Measurements from ENCODE around the gene SRC.
"Not testable (repeated sequence)": the region's sequence is repeated elsewhere in the genome, so short reads cannot be mapped to it uniquely, and the experiment has no call there.

Gene SRC

DNA sequence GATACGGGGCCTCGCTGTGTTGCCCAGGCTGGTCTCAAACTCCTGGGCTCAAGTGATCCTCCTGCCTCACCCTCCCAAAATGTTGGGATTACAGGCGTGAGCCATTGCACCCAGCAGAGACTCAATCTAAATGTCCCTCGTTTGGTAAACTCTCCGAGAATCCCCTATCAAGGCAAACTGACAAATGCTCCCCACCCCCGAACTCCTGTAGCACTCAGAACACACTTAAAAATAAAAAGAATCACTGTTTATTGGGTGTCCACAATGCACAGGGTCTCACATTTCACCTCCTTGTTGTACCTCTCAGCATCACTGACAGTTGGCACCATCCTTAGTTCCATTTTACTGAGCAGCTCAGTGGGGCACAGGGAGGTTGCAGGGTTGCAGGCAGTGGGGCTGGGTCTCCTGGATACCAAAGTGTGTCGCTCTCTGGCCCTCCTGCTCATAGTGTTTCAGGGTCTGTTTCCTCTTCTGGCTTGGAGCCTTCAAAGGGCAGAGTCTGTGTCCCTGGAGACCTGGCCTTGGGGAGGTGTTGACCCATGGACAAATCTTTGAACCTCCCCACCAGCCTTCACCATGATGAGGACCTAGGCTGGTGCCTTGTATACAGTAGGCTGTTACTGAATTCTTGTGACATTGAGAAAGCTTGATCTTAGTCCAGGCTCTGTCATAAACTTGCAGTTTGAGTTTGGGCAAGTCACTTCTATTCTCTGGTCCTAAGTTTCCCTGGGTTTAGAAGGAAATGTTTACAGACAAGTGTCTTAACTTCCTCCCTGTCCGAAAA, 8.5 kb upstream of the SRC start:
- no peak for DNase-seq

- DNase-seq, result not testable (repeated sequence)
Measured at GRCh38 chr20:37338380-37338779, 7.6 kb upstream of the SRC start.

DNA sequence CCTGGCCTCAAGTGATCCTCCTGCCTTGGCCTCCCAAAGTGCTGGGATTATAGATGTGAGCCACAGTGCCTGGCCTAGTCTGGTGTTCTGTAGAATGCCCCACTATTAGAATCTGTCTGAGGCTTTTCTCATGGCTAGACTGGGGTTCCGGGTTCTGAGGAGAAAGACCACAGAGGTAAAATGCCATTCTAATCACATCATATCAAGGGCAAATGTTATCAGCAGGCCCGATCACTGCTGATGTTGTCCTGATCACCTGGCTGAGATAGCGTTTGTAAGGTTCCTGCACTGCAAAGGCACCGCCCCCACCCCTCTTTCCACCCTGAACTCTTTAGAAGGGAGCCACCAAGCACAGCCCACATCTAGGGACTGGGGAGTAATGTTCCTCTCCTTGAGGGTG, 6.7 kb upstream of the SRC start:
- DNase-seq, result no peak

DNA sequence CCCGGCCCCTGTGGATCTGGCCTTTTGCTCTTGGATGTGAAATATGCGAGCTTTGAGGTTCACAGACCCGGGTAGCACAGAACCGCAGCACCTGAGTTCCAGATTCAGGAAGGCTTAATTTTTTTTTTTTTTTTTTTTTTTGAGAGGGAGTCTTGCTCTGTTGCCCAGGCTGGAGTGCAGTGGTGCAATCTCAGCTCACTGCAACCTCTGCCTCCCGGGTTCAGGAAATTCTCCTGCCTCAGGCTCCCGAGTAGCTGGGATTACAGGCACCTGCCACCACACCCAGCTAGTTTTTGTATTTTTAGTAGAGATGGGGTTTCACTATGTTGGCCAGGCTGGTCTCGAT, 6.2 kb upstream of the SRC start:
- DNase-seq, result not testable (repeated sequence)

DNA sequence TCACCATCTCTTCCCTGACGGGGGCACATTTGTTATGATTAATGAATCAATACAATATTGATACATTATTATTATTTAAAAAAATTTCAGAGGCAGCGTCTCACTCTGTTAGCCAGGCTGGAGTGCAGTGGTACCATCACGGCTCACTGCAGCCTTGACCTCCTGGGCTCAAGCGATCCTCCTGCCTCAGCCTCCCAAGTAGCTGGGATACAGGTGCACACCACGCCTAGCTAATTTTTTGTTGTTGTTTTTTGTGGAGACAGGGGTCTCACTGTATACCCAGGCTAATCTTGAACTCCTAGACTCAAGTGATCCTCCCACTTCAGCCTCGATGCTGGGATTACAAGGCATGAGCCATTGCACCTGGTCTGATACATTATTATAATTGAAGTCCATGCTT, 4.9 kb upstream of the SRC start:
- no peak for DNase-seq

DNA sequence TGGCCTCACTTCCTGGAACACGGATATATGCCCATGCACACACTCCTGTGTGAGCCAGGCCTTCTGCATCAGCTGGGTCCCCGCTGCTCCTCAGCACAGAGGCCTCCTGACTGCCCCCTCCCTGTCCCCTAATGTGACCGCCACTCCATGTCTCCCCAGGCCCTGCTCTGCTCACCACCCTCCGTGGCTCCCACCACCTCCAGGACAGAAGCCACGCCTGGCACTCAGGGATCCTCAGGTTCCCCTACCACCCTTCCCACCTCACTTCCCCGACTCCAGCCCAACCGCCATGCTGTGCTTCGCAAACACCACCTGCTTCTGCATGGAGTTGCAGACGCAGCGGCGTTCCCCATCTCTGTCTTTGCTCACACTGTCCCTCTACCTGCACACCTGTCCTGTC, 4.3 kb upstream of the SRC start:
- no peak for DNase-seq

DNA sequence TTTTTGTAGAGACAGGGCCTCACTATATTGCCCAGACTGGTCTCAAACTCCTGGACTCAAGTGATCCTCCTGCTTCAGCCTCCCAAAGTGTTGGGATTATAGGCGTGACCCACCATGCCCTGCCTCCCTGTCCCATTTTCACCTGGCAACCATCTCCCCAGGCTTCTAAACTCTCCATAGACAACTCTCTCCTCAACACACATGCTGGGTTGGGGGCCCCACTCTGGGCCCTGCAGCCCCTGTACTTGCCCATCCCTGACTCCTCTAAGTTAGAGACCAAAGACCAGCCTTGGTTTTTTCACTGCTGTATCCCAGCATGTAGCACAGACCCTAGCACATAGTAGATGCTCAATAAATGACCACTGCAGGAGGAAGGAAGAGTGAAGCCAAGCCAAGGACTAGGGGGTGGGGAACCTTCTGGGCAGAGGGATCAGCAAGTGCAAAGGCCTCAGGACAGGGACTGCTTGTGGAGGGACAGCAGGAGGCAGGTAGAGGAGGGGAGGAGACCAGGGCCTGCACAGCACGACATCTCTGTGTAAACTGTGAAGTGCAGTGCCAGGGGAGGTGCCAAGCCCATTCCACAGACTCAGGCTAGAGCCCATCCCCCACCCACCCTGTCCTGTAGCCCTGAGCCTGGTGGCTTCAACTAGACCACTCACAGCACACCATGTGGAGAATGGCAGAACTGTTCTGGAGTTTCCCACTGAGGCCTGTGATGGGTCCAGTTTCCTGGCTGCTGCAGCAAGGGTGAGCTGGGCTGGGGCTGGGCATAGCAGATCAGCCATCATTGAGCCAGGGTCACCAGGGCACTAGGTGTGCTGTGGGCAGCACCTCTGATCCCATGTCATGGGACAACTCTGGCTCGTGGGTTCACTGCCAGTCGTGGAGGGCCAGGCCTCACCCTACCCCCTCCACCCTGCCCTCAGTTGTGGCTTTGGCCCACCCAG, 3.4 kb upstream of the SRC start:
- peak; percentile 43 for DNase-seq

DNA sequence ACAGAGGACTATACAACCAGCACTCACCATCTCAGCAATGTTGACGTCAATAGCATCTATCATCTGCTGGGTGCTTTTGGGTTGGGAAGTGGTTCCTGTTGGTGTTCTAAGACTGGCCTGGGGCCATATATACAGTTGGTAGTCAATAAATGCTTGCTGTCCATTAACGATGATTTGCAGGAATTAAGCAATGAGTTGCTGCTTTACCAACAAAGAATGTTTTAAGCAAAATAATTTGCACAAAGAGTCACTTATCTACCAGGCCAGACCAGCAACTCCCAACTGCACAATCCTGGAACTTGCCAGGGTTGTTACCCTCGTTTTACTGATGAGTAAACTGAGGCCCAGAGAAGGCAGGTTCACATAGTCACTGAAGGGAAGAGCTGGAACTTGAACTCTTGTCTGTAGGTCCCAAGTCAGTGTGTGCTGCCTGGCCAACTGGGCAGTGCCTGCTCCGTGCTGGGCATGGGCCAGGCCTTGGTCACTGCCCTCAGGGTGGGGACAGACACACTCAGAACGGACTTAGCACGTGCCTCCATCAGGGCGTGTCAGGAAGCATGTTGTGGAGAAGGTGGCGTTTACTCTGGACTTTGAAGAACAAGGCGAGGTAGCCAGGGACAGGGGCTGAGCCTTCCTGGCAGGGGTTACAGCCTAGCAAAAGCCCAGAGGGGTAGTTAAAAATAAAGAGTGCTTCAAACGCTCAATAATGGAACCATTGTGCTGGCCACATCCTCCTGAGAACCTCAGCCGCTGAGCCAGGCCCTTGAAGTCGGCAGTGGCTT, 2.5 kb upstream of the SRC start:
- DNase-seq, result peak; percentile 15

GRCh38 chr20:37343994-37344355, 2.0 kb upstream of the SRC start:
- DNase-seq, result peak; percentile 13

DNA sequence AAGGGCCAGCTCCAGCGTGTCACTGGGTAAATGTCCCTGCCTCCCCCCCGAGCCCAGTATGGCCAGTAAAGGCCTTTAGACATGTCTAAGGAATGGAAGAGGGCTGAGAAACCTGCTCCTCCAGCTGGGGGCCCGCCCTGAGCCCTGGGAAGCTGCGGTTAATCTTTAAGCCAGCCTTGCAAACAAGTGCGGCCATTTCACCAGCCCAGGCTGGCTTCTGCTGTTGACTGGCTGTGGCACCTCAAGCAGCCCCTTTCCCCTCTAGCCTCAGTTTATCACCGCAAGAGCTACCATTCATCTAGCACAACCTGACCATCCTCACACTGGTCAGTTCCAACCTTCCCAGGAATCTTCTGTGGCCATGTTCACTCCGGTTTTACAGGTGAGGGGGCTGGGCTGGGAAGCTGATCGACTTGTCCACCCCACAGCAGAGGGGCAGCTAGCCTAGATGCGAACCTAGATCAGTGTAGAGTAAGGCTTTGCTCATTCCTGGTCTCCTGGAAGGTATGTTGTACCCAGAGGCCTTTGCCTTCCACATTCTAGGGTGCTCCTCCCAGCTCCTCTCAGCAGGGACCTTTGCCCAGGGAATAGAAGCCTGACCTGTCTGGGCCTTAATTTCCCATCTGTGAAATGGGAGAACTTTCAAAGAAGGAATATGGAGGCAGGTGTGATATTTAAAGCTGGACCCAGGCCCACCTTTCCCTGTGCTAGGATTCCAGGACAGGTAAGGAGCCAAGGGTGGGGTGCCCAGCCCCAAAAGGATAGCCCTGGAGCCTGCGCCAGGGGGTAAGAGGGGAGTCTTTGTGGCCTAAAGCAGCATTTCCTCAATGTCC, 1.2 kb upstream of the SRC start:
- DNase-seq, result peak; percentile 21

DNA sequence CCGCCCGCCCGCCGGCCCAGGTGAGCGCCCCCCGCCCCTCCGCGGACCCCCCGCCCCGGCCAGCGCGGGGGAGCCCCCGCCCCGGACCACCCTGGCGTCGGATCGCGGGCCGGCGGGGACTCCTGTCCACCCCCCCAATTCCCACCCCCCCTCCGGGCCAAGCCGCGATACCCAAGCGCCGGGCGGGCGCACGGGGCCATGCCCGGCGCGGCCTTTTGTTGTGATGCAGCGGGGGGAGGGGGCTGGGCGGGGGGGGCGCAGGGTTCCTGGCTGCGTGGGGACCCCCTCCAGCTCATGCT, 245 bp downstream of the SRC start:
- peak; percentile 65 for DNase-seq

- DNase-seq, result peak; percentile 60
Measured at GRCh38 chr20:37346535-37347346, 801 bp downstream of the SRC start.

- peak; percentile 39 for DNase-seq
Measured at GRCh38 chr20:37347347-37347823, 1.4 kb downstream of the SRC start.

DNA sequence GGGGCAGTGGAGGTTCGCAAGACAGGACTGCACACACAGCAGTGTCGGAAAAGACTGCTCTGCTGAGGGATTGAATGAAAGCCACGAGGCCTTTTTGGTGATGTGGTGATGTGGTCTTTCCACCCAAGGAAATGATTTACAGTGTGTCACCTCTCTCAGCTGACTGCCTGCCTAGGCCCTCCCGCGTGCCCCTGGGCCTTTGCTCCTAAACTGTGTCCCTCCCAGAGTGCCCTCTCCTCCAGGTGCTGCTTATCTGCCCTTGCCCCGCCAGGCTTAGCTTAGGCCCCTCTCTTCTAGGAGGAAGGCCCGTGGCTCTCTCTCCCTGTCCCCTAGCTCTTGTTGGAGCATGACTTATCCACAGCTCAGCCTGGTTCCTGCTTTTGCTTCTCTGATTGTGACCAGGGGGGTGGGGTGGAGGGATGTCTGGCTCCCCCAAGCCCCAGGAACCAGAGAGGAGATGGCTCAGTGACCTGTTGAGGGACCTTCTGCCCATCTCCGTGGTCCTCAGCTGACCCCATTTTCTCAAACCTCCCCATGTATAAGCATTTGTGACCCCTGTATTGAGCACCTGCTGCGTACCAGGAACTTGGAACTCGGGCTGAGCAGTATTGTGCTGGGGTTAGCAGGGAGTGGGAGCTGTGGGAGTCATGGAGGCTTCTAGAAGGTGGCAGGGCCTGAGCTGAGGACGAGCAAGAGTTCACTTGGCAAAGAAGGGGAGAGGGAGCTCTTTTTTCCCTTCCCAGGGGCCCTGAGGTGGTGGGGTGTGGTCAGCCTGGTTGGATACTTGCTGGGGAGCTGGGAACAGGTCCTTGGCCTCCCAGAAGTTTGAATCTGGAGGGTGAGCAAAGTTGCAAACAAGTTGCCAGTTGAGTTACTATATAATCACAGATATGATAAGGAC, 2.2 kb downstream of the SRC start:
- DNase-seq, result peak; percentile 52

GRCh38 chr20:37348792-37349516, 3.0 kb downstream of the SRC start:
- peak; percentile 31 for DNase-seq

- peak; percentile 27 for DNase-seq
Measured at GRCh38 chr20:37349517-37350491, 3.9 kb downstream of the SRC start.

- peak; percentile 14 for DNase-seq
Measured at GRCh38 chr20:37350649-37351574, 5.0 kb downstream of the SRC start.

Measured in 8988T (cell line).